Right ventricle myocardium superior (tissue), 1 donor: Measurements from ENCODE around the gene AXIN1. TPM values are rescaled to one million over a fixed set of nuclear protein-coding genes. Genes with fewer than 3 reads are reported as not detected.
"Not testable (repeated sequence)": the region's sequence is repeated elsewhere in the genome, so short reads cannot be mapped to it uniquely, and the experiment has no call there.

Experiments
- ATAC-seq: fragments of 200-7000 bp; cut with Tn5 transposase; one replicate; pipeline ENCODE4 v1.9.1; 2020; ENCODE audit warnings: mild to moderate bottlenecking; ENCODE audit not compliant: poor library complexity
- DNase-seq: peaks from one replicate; pipeline ENCODE4 v3.0.0-alpha.2; 2020
- intact Hi-C: fragments of 100-400 bp; cut with DNase I; formaldehyde crosslinking; loops from one replicate; pipeline ENCODE4 v1.11.2; 2022
- total RNA-seq: library from RNA; stranded (reverse); fragmentation: NEBNext Ultra II Directional; extraction: Animal tissue kit (Norgen Biotek cat#: 25700); gene quantifications from one replicate; pipeline ENCODE4 v1.2.1, GENCODE V29; 2021
- donor health status: DM: no; HTN: yes; CAD: no; lungs with severe emphysema.

AXIN1 gene
- total RNA-seq, 1 donor from 2014 or later = 14.0 TPM

DNA sequence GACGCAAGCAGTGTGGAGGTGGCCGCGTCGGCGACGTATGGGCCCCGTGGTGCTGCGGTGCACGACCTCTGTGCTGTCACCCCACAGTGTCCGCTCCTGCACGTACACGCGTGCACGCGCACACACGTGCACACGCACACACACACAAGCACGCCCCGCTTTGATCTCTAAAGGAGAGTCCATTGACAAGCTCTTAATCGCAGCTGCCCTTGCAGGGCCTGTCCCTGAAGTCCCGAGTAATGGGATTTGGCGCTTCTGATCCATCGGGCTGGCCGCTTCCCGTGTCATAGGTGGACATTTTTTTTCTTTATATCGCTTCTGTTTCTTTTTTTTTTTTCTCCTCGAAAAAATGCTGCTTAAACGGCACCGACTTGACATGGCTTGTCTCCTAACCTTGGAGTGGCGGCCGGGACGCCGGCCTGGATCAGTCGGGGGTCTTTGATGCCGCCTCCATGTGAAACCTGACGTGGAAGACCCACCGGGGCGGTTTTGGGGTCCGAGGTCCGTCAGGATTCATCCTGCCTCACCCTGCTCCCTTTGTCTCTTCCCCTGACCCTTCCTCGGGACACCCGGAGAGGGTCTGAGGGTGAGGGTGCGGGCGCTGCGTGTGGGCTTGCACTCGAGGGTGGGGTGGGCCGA lies 8.3 kb upstream of the AXIN1 start:
- ATAC-seq (no peak), DNase-seq (no peak)
- intact Hi-C loops = loop anchor here (5.0 kb wide), 1 partner anchor 254 kb away; no protein-coding TSS in a partner anchor

DNA sequence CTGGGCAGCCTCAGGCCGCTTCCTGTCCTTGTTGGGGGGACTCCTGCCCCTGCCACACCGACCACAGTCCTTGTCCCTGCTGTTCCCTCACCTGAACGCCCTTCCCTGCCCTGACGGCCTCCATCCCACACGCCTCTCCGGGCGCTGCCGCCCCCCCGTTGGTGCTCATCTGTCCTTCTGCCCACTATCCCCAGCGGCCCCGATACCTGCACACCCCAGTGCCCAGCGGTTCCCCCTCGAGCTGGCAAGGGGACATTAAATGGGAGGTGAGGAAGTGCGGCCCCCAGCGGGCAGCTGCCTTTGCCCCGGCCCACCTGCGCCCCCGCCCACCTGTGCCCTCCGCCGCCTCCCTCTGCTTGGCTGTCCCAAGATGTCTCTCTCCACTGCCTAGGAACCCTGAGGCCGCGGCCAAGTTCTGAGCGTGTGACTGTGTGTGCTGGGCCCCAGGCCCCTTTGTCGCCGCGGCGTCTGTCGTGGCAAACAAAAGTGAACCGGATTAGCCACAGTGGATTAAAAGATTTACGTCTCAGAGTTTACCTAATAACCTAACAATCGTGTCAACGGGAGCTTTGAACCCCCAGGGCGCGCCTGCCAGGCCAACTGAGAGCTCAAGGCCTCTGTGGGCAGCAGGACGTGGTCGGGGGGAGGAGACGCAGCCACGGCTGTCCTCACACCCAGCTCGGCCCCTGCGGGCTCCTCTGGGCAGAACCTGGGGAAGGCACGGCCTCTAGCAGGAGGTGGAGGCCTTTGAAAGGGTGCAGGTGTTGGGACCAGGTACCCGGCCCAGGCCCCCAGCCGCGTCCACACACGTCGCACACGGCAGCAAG lies 7.6 kb upstream of the AXIN1 start:
- DNase-seq = no peak

DNA sequence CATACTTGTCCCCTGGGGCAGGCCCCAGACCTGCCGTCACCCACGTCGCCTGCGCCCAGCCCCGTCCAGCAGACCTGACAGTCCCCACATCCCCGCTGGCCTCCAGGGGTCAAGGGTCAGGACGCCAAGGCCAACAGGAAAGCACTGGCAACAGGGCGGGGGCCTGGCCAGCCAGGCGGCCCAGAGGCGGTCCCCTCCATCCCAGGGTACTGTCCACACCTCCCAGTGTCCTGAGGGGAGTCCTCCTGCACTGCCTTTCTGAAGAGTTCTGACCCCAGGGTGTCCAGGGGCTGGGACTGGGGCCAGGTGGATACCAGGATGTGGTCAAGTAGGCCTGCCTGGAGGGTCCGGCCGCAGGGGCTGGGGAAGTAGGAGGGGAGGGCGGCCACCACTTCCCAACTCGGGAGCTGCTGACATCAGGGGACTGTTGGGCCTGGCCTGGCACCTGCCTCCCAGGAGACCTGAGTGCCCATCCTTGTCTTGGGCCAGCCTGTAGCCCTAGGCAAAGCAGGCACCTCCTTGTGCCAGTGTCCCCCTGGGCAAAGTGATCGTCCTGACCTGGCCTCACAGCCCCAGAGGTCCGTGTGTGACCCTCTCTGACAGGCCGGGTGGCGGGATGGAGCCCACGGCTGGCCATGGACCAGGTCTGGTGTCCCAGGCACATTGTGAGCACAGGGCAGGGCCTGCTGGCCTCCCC lies 6.7 kb upstream of the AXIN1 start:
- ATAC-seq (no peak), DNase-seq (no peak)
- intact Hi-C loops = no loop called here

More for the DNA sequence above, 7.6 kb upstream of the AXIN1 start:
- intact Hi-C loops = loop anchor here (5.0 kb wide), 1 partner anchor 253 kb away; no protein-coding TSS in a partner anchor
- no peak for ATAC-seq

DNA sequence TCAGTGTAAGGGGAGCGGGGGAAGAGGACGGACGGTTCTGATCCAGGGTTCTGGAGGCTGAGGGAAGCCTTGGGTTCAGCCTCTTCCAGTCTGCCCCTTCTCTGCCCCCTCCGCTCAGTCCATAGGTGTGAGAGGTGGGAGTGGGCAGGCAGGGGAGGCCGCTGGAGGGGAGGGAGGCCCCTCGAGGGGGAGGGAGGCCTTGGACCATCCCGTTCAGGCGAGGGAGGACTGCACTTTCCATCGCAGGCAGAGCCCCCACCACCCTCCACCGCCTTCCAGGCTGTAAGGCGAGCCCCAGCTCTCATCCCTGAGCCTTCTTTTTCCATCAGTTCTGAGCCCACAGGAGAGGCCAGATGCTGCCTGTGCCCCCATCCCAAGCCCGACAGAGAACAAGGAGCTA lies 4.2 kb upstream of the AXIN1 start:
- ATAC-seq (no peak), DNase-seq (no peak)
- intact Hi-C loops = no loop called here

DNA sequence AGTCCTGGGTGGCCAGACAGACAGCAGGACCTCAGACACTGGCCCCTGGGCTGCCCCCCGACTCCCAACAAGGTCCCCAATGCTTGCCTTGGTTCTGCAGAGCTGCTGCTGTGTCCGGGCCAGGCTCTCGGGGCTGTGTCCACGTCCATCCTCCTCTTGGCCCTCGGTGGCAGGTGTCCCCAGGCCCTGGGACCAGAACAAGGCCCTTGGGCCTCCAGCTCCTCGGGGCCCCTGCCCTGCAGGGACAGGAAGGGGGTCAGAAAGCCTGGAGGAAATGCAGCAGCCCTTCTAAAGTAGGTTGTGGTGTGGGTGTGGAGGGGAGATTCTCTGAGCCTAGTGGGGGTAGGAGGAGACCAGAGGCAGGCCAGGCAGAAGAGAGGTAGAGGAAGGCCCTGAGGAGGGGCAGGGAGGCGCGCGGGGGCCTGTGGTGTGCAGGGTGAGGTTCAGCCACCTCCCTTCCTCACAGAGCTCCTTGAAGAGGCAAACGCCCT lies 2.5 kb upstream of the AXIN1 start:
- intact Hi-C loops = loop anchor here (5.0 kb wide), 1 partner anchor 128 kb away; the partner anchor contains the start of gene LUC7L
- DNase-seq (no peak), ATAC-seq (no peak)

DNA sequence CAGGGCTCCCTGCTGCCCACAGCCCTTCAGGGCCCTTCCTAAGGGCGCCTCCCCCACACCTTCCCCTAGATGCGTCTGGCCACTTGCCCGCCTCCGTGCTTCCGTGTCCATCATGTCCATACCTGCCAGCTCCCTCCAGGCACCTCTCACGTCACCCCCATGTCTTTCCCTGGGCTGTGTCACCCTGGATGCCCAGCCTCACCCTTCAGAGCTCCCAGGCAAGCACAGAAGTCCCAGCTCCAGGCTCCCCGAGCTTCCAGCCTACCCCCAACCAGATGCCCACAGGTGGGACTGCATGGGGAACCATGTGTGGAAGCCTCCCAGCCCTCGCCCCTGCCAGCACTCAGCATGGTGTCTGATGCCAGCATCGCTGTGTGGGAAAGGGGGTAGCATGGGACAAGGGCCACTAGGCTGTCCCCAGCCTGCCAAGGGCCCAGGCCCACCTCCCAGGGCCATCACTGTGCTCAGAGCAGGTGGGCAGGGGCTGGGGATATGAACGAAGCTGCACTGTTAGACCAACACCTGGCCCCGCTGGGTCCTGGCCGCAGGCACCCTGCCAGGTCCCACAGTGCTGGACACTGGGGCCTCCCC lies 1.9 kb upstream of the AXIN1 start:
- intact Hi-C loops = loop anchor here (5.0 kb wide), 1 partner anchor 127 kb away; the partner anchor contains the start of gene LUC7L
- ATAC-seq (no peak), DNase-seq (no peak)

DNA sequence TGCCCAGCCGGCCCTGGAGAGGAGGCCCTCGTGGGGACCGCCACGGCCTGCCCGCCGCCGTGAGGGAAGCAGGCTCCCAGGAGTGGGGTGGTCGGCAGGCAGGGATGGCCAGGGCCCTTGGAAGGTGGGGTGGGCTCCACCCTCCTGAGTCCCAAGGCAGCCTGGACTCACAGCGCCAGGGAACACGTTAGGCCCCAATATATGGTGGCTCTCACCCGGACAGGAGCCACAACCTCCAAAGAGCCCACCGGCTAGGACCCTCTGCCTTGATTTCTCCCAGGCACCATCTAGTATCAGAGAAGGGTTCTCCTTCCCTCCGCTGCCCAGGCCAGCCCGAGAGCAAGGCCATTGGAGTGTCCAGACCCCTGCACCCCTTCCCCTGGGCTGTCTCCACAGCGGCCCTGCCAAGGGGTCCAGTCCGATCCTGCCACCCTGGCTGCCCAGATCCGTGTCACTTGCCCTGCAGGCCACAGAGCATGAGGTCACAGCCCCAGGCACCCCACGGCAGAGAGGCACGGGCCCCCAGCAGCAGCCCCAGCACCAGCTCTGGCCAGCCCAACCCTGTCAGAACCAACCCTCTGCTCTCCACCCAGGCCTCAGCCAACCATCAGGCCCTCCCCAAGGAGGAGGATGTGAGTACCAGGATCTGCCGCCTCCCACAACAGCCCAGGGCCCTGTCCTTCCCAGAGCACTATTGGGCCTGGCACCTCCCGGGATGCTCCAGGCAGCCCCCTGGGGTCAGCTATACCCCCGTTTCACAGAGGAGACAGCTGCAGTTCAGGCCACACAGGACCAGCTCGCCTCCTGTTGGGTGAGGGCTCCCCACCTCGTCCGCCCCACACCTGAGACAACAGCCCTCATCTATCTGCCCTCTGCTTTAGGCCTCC lies 1.1 kb upstream of the AXIN1 start:
- ATAC-seq (no peak), DNase-seq (no peak)
- intact Hi-C loops = loop anchor here (5.0 kb wide), 1 partner anchor 126 kb away; the partner anchor contains the start of gene LUC7L

DNA sequence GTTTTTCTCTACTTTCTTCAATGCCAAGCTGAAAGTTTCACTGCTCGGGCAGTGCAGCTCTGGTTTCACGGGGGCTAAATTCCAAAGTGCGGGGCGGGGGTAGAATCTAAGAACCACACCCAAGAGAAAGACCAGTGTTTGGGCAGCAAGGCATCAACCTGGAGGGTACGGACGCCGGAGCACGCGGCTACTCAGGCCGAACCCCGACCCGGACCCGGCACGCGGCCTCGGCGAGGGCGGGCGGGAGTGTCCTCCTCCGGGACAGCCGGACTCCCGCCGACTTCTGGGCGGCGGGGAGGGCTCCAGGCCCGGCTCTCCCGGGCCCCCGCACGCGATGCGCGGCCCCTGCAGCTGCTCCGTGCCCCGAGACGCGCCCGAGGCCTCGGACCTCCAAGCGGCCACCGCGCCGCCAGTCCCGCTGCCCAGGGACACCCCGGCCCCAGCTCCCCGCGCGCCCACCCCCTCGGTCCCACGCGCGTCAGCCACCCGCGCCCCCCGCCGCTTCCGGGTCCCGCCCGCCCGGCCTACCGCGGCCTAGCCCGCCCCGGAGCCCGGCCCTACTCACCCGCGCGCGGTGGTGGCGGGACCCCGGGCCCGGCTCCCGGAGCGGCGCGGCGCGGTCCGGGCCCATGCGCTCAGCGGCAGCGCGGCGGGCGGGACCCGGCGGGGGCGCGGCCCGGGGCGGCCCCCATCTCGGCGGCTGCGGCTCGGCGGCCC lies 561 bp downstream of the AXIN1 start:
- DNase-seq (peak; percentile 59), ATAC-seq (no peak)
- intact Hi-C loops = loop anchor here (5.0 kb wide), 1 partner anchor 125 kb away; the partner anchor contains the start of gene LUC7L

DNA sequence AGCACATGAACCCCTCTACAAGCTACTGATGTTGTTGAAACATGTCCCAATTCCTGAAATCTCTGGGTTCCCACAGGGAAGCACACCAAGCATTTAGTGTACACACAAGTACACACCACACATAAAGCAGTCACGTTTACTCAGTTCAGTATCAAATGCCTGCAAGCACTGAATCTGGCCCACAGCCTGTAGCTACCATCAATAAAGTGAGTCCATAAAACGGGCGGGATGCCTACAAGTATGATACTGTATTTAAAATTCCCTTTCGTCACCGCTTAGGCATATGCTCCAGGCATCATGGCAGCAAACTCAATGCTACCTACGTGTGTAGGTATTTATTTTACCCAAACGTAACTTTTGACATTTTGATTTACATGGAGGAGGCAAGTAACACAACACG lies 2.3 kb downstream of the AXIN1 start:
- DNase-seq (no peak), ATAC-seq (no peak)
- intact Hi-C loops = loop anchor here (5.0 kb wide), 1 partner anchor 123 kb away; the partner anchor contains the start of gene LUC7L

DNA sequence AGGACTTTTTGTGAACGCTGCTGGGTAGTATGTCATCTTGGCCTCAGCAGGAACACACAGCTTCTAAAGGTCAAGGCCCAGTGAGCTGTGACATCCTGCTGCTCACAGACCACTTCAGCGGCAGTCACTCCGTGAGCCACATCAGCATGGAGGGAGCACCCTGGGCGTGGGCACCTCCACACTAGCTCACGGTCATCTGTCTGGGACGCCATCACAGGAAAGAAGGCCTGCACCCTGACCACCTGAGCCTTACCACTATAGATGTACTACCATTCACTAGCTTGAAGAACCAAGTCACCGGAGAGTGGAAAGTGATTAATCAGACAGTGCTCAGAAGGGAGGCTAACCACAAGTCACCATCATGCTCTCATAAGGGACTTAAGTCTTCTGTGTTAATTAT lies 3.3 kb downstream of the AXIN1 start:
- no peak for DNase-seq
- intact Hi-C loops = no loop called here
- ATAC-seq = no peak

DNA sequence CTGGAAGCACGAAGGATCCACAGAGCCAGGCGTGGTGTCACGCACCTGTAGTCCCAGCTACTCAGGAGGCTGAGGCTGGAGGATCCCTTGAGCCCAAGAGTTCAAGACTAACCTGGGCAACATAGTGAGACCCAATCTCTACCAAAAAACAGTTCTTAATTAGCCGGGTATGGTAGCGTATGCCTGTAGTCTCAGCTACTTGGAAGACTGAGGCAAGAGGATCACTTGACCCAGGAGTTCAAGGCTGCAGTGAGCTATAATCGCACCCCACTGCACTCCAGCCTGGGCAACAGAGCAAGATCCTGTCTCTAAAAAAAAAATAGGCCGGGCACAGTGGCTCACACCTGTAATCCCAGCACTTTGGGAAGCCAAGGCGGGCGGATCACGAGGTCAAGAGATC lies 4.0 kb downstream of the AXIN1 start:
- intact Hi-C loops, DNase-seq, ATAC-seq: not testable (repeated sequence)

DNA sequence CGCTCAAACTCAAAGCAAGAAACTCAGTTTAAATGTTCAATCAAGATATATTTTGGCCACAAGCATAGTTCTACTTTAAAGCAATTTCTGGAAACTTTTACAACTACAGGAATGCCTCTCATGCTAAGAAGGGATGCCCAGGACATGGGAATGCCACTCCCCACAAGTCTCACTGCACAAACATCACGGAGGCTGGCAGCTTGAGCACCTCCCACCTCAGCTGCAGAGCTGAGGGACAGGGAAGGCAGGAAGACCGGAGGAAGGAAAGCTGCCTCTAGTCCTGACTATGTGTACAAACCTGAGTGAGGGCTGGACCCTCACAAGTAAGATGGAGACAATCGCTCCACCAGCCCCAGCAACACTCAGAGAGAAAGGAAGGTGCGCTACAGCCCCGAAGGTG lies 5.3 kb downstream of the AXIN1 start:
- DNase-seq (no peak), ATAC-seq (no peak)
- intact Hi-C loops = no loop called here

DNA sequence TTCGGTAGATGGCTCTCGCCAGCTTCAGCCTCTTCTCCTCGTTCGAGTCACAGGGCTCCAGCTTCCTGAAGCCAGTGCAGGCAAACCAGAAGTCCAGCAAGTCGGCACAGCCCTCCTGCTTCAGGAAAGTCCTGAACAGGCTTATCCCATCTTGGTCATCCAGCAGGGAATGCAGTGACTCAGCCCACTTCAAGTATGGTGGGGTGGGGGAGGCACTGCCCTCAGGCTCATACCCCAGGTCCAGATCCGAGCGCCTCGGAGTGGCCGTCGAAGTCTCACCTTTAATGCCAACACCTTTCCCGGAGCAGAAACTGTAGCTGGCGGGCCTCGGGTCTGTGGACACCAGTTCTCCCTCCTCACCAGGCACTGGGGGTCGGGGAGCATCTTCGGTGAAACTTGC lies 5.9 kb downstream of the AXIN1 start:
- DNase-seq = no peak
- ATAC-seq = peak; percentile 51
- intact Hi-C loops = no loop called here

DNA sequence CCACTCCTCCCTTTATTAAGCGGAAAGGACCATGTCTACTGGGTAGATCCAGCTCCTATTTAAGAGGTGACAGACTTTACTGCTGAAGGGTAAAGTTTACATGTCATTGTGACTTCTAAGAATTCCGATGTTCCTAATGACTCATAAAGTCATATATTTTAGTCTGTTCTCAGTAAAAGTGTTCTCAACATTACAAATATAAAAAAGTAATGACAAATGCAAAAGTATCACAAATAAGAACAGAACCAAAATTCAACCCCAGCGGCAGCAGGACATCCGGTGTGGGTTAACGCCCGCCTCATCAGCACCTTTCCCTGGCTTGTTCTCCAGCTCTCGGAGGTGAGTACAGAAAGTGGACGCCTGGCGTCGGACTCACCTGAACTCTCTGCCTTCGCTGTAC lies 6.8 kb downstream of the AXIN1 start:
- intact Hi-C loops = no loop called here
- DNase-seq = no peak
- ATAC-seq = no peak

DNA sequence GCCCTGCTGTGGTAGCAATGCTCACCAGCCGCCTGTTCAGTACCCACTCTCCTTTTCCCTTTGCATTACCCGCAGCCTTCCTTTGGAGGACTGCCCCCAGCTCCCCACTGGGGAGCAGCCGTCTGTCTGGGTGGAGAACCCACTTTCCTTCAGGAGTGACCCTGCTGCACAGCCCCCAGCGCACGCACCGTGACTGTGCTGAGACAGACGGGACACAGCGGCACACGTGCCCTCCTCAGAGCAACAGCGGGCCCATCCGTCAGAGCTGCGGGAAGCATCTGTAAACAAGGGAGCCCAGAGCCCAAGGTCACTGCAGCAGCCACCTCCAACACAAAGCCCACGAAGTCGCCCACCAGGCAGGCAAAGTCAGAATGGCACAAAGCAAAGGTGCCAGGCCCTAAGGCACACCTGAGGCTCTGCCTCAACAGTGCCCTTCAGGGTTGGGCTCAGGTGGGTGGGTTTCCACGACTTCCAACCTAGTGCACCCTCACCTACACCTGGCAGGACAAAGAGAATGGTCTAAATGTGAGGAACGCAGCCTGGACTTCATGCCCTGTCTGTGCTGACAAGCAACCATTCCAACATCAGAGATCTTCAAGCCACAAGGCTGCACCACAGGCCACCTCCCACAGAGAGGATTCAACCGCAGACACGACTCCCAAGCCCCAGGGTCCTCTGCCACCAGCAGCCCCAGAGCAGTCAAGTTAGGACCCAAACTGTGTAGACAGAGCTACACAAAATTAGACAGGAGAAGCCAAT lies 9.9 kb downstream of the AXIN1 start:
- DNase-seq (no peak), ATAC-seq (no peak)
- intact Hi-C loops = no loop called here

DNA sequence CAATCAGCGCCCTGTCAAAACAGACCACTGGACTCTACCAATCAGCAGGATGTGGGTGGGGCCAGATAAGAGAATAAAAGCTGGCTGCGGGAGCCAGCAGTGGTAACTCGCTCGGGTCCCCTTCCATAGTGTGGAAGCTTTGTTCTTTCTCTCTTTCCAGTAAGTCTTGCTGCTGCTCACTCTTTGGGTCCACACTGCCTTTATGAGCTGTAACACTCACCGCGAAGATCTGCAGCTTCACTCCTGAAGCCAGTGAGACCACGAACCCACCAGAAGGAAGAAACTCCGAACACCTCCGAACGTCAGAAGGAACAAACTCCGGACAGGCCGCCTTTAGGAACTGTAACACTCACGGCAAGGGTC lies 10.6 kb downstream of the AXIN1 start:
- intact Hi-C loops, ATAC-seq: not testable (repeated sequence)

More for the DNA sequence above, 10.6 kb downstream of the AXIN1 start:
- DNase-seq = not testable (repeated sequence)
